Activated T-cell treated with anti-CD3 and anti-CD28 coated beads, Interleukin-2, amount 50 U/mL, for 1 hour (primary cell): ENCODE results near the gene CCDC152.

ENCODE experiments used
- DNase-seq: peaks from one replicate; pipeline ENCODE4 v3.0.0-alpha.2; 2020

CCDC152 gene

DNA sequence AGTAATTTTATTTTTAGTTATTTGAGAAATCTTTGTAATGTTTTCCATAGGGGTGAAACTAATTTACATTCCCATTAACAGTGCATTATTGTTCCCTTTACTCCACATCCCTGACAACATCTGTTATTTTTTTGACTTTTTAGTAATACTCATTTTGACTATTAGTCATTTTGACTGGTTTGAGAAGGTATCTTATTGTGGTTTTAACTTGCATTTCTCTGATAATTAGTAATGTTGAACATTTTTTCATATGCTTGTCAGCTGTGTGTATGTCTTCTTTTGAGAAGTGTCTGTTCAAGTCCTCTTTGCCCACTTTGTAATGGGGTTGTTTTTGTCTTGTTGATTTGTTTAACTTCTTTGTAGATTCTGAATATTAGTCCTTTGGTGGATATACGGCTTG is 27.5 kb downstream of the CCDC152 start:
- no peak for DNase-seq

DNA sequence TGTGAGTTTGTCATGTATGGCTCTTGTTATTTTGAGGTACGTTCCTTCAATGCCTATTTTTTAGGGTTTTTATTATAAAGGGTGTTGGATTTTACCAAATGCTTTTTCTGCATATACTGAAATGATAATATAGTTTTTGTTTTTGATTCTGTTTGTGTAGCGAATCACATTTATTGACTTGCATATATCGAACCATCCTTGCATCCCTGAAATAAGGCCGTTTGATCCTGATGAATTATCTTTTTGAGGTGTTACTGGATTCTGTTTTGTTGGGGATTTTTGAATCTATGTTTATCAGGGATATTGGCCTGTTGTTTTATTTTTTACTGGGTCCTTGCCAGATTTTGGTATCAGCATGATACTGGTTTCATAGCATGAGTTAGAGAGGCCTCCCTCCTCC is 29.1 kb downstream of the CCDC152 start:
- DNase-seq, result no peak

GRCh38 chr5:42787073-42787472 is 30.5 kb downstream of the CCDC152 start:
- no peak for DNase-seq

GRCh38 chr5:42787845-42788244 is 31.2 kb downstream of the CCDC152 start:
- no peak for DNase-seq

- no peak for DNase-seq
Measured at GRCh38 chr5:42791151-42791550, 34.5 kb downstream of the CCDC152 start.

DNA sequence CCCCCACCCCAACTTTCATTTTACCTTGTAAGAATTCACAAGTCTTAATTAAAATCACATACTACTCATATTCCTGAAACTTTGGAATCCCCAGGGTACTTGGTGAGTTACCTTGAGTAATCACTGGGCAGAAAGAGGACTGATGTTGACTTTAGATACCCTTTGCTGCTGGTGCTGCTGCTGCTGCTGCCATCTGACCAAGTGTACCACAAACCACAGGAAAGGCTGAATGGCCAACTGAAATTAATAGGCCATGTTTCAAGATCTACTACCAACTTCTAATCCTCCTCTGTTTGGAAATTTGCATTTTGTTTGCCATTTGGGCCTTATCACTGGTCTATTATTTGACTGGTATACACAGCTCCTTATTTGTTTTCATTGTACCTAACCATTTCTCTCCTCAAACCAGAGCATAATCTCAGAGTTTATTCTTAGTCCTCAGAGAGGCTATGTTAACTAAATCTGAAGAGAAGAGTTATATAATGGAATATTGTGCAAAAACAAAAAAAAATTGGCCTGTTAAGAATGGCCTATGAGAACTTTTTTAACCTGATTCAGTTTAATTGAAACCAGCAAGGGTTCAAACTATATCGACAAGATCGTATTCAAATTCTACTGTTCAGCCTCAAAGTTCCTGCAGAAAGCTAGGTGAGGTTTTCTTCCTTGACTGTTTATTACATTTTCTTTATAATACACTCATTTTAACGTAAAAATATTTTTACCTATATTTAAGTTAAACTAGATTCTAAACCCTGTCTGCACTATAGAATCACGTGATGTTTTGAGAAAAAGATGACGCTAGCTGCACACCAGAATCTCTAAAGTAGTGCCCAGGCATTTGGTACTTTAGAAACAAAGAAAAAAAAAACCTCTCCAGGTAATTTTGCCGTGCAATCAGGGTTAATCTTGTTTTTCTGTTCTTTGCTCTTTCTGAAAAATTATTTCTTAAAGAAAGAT is 41.9 kb downstream of the CCDC152 start:
- DNase-seq, result no peak

DNA sequence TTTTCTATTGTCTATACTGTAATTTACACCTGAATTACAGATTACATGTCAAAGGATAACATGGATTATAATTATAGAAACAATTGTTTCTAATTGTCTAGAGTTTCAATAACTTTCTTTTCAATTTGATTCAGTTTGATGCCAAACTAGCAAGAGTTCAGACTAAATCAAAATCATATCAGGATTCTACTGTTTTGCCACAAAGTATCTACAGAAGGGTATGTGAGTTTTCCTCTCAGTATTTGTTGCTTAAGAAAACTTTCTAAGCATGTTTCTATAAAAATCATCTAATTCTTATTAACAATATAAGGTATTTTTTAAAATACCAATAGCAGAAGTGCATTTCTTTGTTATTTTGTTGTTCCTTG is 42.6 kb downstream of the CCDC152 start:
- no peak for DNase-seq

DNA sequence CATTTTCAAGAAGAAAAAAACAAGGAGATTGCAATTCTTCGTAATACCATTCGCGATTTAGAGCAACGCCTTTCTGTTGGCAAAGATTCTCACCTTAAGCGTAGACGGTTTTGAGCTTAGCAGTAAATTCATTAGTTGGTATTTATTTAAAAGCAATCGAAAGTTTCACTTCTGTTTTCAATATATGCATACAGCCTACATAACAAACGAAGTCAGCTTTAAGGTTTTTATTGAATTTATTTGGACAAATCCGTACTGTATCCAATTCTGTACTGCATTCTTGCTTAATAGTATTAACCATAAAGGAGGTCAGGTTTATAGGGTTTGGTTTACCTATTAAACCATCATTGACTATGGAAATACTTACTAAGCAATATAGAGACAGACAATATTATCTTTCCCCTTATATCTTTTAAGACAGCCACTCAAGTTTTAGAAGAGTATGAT is 43.1 kb downstream of the CCDC152 start:
- no peak for DNase-seq

DNA sequence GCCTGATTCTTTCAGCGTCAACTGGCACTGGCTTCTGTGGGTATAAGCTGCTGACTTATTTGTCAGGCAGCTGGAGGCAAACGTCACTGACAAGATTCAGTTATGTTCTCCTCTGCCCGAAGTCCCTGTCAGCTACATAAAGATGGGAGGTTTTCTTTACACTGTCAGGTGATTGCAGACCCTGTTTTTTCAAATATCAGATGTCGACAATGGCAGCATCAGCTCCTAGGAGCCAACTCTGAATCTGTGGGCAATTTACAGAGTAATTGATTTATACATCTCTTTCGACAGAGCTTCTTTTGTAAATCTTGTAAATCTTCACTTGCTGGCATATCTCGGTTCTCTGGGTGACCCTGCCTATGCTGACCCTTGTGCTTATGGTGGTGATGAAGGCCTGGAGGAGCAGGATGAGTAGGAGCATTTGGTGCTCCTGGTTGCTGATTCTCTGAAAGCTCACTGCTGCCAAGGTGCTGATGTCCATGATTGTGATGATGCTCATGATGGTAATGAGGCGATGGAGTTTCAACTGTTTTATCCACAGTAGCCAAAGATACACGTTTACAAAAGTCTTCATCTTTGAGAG is 44.2 kb downstream of the CCDC152 start:
- no peak for DNase-seq

DNA sequence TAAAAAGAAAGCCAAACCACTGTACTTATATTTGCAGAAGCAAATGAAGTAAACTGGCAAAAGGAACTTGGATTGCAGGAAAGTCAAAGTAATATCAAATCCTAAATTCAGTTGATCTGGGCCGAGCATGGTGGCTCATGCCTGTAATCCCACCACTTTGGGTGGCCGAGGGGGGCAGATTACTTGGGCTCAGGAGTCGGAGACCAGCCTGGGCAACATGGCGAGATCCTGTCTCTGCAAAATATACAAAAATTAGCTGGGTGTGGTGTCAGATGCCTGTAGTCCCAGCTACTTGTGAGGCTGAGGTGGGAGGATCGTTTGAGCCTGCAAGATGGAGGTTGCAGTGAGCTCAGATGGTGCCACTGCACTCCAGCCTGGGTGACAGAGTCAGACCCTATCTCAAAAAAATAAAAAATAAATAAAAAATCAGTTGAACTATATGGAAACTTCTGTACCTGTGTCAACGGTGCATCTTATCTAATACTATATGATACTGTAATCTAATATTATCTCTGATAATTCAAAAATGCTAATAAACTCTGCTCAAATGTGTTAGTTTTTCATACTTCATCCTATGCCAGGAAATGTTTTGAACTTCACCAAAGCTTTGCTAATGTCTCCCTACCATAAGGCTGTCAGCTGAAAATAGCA is 45.0 kb downstream of the CCDC152 start:
- no peak for DNase-seq

GRCh38 chr5:42804717-42805339 is 48.2 kb downstream of the CCDC152 start:
- no peak for DNase-seq

GRCh38 chr5:42806004-42806700 is 49.5 kb downstream of the CCDC152 start:
- no peak for DNase-seq

DNA sequence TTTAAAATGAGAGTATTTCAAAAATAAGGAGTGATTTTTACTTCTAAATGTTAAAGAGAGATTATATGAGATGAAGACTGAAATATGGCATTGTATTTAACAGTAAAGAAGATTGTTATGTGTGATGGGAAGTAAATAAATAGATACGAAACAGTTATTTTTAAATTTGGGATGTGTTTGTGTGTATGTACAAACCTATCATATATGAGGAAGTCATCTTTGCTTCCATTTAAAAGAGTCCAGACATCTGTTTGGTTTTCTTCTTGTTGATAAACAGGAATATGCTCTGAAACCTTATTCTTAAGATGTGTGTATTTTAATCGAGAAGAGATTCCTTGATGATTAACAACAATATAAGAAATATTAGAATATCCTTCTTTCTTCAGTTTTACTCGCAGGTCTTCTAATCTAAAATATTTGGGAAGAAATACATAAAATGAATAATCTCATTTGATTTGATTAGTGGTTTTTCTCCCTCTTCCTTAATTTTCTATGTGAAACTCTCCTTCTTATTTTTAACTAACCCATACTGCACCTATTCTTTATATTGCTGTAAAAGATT is 50.2 kb downstream of the CCDC152 start:
- DNase-seq, result no peak

DNA sequence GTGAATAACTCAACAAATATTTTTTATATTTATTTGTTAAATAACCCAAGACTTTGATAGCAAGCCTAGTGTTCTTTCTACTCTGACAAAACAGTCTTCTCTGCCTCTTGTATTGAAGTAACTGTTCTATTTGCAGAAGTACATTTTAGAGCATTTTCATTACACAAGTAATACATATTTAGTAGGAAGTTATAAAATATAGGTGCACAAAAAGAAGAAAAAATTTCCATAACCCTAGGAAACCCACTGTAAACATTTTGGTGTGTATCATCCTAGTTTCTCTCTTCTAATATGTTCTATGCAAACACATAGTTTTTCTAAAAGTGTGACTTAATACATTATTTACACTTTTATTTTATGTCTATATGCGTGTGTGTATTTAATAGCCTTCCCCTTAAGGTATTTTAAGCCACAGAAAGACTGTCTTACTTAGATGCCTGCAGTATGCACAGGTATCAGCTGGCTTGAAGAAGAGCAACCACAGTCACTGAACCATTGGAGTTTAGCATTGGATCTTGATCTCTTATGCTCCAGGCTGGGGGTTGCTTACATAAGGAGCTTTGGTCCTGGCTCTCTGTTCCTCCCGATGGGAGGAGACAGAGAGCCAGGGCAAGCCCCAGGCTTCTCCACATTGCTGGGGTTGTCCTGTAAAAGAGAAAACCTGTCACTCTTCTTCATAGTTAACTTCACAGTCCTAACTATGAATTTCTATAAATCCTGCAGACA is 51.3 kb downstream of the CCDC152 start:
- no peak for DNase-seq

- no peak for DNase-seq
Measured at GRCh38 chr5:42808888-42809611, 52.4 kb downstream of the CCDC152 start.

DNA sequence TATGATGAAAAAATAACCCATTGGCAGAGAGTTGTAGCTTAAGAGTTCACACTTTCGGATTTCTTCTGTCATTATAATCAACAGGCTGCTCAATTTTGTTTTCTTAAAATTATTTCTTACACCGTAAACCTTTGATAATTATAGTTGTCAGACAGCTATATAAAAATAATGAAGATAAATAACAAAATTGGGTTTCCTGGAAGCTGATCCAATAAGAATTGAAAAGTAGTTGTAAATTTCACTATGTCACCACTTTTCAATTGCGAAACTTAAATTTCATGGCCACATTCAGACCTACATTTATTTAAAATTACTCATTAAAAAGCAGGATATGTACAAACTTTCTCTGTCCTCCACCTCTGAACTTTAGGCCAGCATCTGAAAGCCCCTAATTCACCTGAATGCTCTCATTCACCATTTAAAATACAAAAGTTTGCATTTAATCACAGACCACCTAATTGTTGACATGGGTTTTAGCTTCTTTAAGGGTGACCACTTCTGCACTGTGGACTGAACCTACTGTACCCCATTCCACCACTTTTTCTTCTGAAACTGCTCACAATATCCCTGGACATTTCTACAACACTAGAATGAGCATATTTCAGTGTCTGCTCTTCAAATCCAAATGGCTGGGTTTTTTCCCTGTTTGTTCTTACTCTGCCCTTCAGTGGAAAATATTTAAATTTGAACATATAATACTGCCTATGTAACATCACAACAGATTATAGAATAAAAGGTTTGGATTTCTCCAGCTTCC is 54.4 kb downstream of the CCDC152 start:
- DNase-seq, result no peak

- no peak for DNase-seq
Measured at GRCh38 chr5:42811591-42812446, 55.2 kb downstream of the CCDC152 start, which contains the start of gene SELENOP. SELENOP (minus strand) TSS chr5:42811892; CDS start chr5:42808353, 3,539 bp downstream.

DNA sequence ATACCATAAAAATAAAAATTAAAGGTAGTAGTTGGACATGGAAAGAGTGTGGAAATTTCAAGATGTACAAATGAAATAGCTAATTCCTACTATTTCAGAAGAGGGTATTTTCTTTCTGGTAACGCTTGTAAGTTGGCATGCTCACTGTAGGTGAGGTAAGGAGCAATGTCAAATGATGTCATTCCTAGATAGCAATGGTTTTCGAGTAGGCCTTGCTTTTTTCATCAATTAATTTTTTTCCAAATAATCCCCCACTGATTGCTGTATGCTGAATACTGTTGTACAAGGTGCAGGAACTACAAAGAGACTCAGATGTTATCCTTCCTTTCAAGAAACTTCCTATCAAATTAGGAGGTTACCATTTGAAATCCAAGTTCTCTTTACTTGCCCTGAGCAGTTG is 56.0 kb downstream of the CCDC152 start:
- DNase-seq, result no peak

- DNase-seq, result no peak
Measured at GRCh38 chr5:42813533-42813932, 56.9 kb downstream of the CCDC152 start.
